Putamen (tissue), 1 donor: ENCODE results near the gene PLCH2.

Experiments used
- DNase-seq: peaks from one replicate; pipeline ENCODE4 v3.0.0-alpha.2; 2016; ENCODE audit warnings: low spot score

PLCH2 gene

DNA sequence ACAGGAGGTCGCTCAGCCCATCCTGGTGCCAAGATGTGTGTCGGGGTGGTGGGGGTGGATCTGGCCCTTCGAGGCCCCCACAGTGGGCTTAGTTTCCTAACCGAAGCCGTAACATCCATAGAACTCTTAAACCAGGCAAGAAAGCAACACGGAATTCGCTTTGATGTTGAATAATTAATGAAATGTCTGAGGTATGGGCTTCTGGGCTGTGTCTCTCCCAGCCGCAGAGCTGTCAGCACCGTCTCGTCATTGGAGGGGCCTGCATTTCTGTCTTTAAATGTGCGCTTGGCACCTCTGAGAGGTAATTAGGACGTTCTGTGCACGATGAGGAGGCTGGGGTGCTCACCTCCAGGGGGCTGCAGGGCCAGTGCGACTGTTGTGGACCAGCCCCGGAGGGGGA lies 13.3 kb upstream of the PLCH2 start:
- no peak for DNase-seq

DNA sequence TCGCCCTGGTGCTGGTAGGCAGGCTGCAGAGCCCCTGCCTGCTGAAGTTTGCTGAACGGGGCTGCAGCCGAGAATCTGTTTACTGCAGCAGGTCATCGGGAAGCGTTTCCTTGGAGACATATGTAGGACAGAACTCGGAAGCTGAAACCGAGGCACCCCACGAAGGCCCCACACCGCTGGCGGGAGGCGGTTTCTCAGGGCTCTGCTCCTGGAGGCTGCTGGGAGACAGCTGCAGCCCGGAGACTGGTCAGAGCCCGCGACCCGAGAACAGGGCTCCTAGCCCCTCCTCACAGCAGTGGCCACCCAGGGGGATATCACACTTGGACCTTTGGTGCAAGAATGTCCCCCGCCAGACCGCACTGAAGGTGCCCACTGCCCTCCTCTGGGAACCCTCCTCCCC lies 12.7 kb upstream of the PLCH2 start:
- DNase-seq: no peak

DNA sequence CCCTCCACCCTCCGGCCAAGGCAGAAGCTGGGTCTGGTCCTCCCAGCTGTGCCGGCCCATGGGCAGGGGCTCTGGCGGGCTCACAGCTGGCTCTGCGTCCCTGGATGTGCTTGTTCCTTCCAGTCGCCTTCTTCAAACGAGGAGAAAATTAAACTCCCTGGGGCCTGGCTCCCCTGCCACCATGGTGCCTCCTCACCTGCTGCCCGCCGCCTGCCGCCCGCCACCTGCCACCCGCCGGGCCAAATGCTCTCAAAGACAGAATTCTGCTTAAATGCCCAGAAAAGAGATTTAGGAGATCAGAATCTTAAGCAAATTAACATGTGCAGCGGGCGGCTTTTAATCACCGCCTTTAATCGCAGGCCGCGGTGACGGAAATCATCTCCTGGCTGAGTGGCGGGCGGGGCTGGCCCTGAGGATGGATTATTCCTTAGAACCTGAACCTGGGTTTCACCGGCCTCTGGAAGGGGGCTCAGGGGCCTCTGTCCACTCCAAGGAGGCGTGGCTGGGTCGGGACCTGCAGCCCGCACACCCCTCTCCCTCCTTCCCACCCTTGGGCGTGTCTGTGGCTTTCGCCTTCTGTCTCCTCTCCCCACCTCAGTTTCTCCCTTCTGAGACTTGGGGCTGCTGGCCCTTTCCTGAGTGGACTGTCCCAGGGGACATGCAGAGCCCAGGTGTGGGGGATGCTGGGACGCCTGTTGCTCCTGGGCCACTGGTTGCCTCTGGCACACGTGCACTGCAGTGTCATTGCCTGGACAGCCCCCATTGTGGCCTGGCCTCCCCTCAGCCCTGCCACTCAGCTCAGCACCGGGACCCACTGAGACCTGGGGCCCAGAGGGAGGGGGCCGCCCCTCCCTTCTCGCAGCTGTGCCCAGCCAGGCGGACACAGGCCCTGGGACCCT lies 10.5 kb upstream of the PLCH2 start:
- no peak for DNase-seq

DNA sequence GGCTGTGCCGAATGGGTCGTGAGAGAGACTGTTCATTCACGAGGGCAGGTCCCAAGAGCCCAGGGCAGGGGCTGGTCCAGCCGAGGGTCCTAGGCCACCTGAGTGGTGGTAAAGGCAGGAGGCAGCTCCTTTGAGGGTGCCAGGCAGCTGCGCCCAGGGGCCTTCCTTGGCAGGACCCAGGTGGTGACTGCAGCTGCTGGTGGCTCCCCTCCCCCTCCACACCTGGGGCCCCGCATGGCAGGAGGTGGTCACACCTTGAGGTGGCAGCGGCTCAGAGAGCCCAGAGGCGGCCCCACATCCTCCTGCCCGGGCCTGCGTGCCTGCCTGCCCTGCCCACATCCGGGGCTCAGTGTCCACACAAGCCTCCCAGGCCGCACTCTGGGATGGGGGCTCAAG lies 9.8 kb upstream of the PLCH2 start:
- DNase-seq: no peak

DNA sequence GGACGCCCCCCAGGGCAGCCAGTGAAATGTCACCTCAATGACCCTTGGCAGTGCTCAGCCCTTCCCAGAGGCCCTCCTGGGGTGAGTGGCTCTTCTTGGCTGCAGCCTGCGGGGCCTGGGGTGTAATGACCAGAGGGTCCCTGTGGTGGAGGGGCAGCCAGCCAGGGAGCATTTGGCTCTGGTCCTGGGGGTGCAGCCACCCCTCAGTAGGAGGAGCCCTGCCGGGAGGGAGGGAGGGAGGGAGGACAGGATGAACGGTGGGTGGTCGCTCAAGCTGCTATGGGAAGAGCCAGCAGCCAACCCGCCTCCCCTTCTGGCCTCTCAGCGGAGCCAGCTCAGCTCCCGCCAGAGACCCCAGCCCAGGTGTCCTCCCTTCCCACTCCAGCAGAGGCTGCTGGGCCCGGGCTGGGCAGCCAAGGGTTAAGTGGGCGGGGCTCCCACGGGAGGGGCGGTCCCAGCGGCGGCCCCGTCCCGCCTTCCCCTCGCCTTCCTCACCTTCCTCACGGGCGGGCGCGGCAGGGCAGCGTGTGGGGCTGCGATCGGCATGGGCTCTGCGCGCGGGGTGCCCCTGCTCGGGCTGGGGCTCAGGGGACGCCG lies 9.0 kb upstream of the PLCH2 start:
- no peak for DNase-seq

DNA sequence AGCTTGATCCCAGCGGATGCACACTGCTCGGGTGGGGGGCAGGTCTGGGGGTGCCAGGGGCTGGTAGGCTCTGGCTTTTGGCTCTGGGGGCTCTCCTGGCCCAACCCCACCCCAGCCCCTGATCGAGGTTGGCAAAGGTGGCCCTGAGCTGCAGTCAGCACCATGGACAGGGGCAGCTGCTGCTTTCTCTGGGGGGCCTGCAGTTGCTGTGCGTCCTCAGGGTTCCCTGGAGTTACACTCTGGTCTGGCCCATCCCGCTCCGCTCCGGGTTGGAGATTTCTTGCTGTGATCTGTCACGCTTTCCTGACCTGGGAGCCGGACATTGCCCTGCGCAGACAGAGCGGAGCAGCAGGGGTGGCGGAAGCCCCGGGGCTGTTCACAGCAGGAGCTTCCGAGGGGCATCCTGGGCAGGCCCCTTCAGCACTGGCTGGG lies 8.0 kb upstream of the PLCH2 start:
- no peak for DNase-seq

DNA sequence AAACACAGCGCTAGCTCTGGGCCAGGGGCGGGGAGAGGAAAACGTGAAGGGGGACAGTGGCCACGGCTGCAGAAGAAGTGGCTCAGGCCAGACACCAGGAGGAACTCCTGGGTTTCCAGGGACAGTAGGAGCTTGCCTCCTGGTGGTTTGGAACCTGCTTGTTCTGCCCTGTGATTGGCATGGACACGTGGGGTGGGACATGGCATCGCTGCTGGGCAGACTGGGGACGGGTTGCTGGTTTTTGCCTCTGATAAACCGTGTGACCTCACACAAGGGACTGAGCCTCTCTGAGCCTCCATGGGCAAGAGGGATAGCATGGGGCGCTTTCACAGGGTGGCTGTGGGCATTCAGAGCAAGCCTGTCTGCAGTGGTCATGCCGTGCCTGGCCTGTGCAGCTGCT lies 7.5 kb upstream of the PLCH2 start:
- DNase-seq: no peak

DNA sequence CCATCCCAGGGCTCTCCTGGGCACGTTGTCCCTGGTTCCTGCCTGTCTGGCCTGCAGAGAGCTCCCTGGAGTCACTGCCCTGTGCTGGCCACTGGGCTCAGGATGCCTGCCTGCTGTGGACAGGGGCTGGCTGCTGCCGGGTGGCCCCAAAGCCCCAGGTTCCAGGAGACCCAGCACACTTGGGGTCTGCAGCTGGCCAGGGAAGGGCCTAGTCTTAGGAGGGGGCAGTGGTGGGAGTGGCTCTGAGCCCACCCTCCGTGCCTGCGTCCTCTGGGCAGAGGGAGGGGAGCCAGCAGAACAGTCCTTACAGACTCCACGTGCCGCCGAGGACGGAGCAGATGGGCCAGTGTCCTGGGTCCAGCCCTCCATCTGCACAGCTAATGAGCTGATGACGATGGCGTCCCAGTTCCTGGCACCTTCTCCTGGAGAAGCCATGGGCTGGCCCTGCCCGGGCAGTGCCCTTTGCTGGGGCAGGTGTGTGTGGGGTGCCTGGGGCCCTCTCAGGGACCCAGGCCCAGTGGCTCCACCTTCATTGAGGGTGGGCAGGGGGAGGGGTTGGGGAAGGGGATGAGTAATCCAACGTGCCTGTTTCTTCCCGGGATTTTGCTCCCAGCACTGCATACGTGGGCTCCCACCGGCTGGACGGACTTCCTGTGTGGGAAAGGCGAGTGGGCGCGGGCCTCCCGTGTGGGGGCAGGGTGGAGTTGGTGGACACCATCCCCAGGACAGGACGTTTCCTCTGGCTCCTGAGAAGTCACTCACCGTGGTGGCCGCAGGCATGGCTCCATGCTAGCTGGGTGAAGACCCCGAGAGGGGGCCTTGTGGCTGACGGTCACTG lies 6.8 kb upstream of the PLCH2 start:
- DNase-seq: no peak

DNA sequence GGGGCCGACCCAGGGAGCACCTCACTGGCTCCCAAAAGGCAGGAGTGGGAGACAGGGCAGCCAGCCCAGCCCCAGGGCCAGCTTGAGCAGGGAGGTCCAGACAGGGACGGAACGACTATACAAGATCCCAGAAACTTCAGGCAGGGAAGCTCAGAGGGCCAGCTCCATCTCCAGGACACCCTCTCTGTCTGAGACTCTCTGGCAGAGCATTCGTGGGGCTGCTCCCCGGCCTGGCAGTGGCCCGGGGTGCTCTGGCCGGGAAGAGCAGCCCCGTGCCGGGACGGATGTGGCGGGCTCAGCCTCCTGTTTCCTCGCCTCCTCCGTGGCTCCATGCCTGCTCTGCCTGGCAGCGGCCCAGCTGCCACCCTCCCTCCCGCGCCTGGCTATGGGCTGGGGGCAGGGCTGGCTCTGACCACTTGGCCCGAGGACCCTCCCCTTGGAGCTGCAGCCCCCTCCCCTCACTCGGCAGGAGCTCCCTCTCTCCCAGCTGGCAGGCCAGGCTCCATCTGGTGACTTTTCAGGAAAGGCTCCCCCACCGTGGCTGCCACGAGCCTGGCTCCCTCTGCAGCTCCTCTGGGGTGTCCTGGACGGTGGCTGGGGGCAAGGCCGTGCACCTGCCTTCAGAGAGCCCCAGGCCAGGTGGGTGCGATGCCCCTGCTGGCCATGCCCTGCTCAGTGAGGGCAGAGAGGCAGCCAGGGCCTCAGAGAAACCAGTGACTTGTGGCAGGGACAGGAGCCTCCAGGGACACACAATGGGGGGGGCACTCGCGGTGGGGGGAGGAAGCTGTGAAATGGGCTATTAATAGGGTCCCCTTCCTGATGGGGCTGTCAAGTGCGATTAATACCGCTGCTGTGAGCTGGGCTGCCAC lies 5.6 kb upstream of the PLCH2 start:
- DNase-seq: no peak

DNA sequence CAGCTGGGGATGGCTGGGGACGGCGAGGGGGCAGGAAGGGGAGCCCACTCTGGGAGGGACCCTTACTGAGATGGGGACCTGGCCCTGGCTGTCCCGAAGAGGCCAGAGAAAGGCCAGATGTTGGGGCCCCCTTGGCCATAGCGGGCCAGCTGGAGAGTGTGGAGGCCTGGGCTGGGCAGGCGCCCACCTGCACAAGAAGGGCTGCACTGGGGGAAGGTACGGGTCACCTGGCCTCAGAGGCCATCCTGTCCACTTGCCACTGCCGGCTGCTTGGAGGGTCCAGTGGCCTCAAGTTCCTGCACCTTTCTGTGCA lies 5.0 kb upstream of the PLCH2 start:
- no peak for DNase-seq

DNA sequence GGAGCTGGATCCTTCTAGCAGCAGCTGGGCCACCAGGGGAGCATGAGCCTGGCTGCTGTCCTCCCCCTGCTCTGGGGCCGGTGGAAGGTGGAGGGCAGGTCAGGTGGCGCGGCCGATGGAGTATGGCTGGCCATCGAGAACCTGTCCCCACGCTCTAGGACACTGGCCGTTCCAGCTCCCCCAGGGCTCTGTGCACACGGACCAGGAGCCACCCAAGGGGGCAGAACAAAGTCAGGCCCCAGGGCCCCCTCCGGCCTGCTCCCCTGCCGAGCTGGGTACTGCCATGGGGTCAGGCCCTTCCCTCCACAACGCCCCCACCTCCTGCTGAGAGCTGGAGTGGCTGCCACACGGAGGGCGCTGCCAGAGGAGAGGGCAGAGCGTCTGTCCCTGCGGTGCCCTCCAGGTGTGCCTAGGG lies 4.5 kb upstream of the PLCH2 start:
- DNase-seq: no peak

DNA sequence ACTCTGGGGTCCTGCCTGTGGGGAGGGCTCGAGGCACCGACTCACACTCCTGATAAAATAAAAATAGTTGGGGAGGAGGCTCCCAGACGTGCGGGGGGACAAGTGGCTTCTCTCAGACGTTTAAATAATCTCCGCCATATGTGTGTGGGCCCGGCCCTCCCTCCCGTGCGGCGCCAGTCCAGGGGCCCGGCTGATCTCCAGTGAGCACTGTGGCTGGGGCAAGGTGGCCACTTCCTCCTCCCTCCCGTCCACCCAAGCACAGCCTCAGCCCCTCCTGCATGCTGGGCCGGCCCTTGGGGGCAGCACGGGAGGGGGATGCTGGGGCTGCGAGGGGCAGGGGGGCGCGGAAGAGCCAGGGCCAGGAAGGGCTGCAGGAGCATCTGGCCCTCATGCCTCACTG lies 4.0 kb upstream of the PLCH2 start:
- DNase-seq: no peak

DNA sequence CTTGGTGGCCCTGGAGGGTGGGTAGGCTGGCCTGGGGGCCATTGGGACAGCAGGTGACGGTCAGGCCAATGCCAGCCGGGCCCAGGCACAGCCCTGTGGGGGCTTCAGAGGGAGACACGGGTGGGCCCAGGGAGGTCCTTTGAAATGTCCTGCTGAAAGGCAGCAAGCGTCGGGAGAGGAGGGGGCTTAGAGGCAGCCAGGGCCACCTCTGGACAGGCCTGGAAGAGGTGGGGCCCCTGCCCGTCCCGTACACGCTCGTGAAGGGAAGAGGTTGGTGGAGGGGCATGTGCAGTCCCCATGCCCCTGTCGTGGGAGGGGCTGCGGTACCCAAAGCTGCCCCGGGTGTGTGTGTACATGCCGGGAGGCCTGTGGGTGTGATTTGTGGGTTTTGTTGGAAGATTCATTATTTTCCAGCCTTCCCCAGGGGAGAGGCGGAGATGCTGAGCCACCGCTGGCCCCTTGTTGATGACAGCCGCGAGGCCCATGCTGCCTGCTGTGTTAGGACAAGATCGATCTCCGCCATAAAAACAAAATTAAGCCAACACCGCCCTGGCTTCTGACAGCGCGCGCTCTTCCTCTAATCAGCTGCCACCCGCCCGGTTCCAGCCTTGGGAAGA lies 3.4 kb upstream of the PLCH2 start:
- DNase-seq: no peak

DNA sequence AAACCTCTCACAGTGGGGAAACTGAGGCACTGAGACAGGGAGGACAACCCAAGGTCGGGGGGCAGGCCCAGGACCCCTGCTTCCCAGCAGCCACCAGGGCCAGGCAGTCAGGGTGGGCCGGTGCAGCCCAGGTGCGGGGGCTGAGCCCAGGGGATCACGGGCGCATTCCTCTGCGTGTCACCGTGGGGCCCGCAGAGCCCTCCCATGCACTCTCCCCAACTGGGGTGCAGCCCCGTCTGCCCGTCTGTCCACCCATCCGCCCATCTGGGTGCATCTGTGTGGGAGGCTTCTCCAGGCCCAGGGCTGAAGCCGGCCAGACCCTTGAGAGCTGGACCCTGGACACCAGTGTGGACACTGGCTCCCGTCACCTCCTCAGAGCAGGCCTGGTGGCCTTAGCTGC lies 2.9 kb upstream of the PLCH2 start:
- no peak for DNase-seq

DNA sequence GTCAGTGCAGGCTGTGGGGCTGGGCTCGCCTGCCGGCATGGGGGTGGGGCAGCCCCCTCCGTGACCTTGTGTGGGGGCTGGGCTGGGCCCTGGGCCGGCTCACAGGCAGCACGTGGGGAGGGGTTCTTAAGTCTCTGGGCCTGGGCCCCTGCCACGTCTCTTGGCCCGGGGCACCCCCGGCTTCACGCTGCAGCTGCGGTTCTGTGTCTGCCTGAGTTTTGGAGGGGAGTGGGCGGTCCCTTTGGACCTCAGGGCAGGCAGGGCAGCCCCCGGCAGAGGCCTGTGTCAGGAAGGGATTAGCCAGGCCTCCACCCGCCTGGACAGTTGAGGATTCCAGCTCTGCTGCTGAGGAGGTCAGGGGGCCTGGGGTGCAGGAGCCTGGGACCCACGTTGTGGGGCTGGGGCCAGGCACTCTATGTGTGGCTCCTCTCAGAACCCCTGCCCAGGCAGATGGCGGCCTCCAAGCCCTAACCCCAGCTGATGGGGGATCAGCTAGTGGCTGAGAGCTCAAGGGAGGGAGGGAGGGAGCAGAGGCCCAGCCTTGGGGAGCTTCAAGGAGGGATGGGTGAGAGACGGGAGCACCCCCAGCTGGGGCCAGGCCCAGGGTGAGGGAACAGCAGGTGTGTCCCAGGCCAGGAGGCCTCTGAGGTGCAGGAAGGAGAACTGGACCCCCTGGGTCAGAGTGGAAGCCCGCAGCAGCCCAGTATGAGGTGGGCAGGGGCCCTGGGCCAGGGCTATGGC lies 1.8 kb upstream of the PLCH2 start:
- DNase-seq: no peak

DNA sequence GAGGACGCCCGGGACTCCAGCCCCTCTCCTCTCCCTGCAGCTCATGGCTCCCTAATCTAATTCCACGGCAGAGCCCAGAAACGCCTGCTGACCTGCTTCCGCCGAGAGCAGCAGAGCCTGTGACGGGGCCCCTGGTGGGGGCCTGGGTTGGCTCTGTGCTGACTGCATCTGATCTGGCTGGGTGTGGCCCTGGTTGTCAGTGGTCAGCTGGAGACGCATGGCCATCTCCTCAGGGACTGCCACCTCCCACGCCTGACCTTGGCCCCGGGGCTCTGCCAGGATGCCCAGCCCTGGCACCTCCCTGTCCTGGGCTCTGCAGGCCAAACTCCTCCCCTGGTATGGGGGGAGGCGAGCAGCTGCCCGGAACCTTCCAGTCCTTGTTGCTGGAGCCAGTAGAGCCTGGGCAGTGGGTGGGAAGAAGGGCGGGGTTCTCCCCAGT lies 1.1 kb upstream of the PLCH2 start:
- no peak for DNase-seq

DNA sequence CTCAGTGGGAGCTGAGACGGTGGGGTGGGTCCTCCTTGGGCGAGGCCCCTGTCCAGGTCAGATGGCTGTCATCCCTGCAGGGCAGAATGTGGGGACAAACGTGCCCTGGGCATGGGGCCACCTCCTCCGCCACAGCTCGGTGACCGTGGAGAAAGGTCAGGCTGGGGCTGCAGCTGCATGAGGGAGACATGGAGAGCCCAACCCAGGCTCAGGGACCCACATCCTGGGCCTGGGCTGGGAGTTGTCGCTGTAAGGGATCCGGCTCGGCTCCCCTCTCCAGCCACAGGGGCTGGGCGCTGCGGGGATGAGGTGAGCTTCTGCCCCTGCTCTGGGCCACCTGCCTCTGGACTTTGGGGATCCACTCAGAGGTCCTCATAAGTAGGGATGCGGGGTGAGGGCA lies 518 bp upstream of the PLCH2 start:
- no peak for DNase-seq

DNA sequence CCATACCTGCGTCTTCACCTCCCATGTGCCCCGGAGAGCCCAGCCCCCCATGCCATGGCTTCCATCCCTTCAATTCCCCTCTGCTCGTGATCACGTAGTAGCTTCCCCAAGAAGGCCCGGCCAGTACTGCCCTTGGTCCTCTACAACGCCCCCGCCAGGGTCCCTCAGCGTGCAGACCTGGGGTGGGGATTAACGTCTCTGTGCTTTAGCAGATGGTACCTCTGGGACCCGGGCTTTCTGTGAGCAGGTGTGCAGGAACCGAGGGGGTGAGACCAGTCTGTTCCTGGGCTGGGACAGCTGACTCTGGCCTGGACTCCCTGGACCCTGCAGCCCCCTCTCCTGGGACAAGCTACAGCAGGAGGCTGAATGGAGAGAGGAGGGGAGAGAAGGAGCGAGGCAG lies 1.2 kb downstream of the PLCH2 start:
- no peak for DNase-seq

DNA sequence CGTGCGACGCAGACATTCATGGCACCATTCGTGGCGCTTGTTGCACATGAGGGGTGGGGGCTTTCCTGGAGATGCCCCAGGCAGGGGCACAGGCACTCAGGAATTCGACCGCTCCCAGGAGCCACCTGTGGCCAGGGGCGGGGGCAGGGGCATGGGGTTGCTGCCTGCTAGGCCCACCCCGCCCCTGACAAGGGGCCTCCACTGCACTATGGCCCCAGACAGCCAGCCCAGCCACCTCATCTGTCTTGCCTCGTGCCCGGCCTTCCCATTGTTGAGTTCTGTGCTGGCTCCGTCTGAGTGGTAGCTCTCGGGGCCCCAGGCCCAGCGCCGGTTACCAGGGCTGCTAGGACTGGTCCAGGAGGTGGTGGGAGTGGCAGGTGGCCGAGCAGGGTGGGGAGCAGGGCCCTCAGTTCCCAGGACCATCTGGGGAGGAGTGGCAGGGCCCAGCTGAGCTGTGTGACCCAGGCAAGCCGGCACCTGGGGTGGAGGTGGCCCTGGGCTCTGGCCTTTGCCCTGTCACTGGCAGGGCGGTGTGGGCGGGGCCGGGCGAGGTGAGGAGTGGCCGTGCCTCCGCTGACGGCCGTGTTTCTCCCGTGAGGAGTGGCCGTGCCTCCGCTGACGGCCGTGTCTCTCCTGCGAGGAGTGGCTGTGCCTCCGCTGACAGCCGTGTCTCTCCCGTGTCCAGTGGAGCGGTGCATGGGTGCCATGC lies 1.9 kb downstream of the PLCH2 start:
- DNase-seq: no peak

DNA sequence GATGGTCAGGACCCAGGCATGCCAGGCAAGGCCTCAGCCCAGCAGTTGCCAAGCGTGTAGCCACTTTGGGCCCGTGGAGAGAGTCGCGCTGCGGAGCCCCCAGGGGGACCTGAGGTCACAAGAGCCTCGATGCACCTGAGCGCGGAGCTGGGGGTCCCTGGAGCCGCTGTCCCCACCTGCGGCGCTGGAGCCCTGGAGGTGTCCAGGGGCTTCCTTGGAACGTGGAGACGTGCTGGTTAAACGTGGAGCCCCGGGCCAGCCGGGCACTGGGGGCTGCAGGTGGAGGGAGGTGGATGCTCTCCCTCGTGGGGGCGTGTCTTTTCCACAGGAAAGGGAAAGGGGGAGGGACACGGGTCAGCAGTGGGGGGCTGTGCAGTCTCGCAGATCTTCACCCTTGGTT lies 3.1 kb downstream of the PLCH2 start:
- no peak for DNase-seq
